Activated naive CD8-positive, alpha-beta T cell (primary cell): ENCODE data around the gene FYB2.

Experiments
- H3K27ac Mint-ChIP-seq: one replicate; pipeline ENCODE4 v1.8.0; 2021; ENCODE audit warnings: mixed read lengths
- H3K27me3 Mint-ChIP-seq: one replicate; pipeline ENCODE4 v1.8.0; 2021; ENCODE audit warnings: mixed read lengths
- H3K36me3 Mint-ChIP-seq: one replicate; pipeline ENCODE4 v1.8.0; 2021; ENCODE audit warnings: mixed read lengths
- H3K4me1 Mint-ChIP-seq: one replicate; pipeline ENCODE4 v1.8.0; 2021; ENCODE audit warnings: low read depth, mixed read lengths
- H3K4me3 Mint-ChIP-seq: one replicate; pipeline ENCODE4 v1.8.0; 2021; ENCODE audit warnings: mild to moderate bottlenecking, mixed read lengths
- H3K9me3 Mint-ChIP-seq: one replicate; pipeline ENCODE4 v1.8.0; 2021; ENCODE audit warnings: low read depth, mixed read lengths

Gene FYB2

DNA sequence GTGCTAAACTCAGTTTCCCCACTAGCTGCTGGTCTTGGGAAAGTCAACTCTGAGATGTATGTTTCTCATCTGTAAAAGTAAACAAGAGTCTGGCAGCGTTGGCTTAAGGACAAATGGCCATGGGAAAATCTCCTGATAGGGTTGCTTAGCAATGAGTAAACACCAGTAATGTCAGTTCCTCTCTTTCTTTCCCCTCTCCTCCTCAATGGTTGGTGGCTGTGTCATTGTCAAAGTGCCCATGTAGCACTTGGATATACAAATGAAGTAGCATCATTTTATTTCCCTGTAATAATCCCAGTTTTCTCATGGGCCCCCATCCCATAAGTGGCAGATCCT is 2.2 kb upstream of the FYB2 start:
- H3K9me3 Mint-ChIP-seq, result no peaks in the 10 kb centered on the region
- H3K4me1 Mint-ChIP-seq, result no peaks in the 10 kb centered on the region
- no peak overlapping the region for H3K4me3 Mint-ChIP-seq
- no peak overlapping the region for H3K27ac Mint-ChIP-seq
- peaks cover 13% of the 10 kb centered on the region for H3K27me3 Mint-ChIP-seq
- no peaks in the 10 kb centered on the region for H3K36me3 Mint-ChIP-seq

DNA sequence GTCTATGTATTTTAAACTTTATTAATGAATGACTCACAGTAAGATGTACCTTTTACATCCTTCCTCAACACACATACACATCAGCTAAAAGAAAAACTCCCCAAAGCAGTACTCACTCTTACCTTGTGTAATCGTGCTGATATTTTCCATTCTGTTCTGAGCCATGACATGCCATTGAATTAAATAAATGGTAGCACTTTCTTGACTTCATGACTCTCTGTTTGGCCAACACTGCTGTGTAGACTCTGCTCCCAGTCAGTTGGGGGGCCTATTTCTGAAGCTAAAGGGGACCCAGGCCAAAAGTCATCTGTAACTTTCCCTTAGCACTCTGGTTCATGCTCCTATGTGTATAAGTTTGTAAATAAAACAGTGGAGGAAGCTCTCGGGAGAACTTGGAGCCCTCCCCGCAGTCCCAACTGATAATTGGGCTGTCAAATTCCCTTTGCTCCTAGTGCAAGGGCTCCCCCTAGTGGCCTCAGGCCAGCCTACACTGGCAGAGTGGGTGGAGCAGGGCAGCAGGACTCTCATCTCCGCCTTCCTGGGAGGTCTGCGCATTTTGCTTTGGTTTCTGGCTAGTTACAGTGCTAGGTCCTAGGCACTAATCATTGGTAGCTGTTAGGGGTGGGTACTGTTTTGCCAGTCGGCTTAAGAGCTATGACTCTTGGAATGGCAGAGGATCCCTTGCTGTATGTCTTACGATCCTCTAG is 1.7 kb upstream of the FYB2 start:
- peaks cover 11% of the 10 kb centered on the region for H3K27me3 Mint-ChIP-seq
- no peaks in the 10 kb centered on the region for H3K9me3 Mint-ChIP-seq
- H3K36me3 Mint-ChIP-seq, result no peaks in the 10 kb centered on the region
- no peak overlapping the region for H3K4me3 Mint-ChIP-seq
- no peak overlapping the region for H3K27ac Mint-ChIP-seq
- H3K4me1 Mint-ChIP-seq, result no peaks in the 10 kb centered on the region

DNA sequence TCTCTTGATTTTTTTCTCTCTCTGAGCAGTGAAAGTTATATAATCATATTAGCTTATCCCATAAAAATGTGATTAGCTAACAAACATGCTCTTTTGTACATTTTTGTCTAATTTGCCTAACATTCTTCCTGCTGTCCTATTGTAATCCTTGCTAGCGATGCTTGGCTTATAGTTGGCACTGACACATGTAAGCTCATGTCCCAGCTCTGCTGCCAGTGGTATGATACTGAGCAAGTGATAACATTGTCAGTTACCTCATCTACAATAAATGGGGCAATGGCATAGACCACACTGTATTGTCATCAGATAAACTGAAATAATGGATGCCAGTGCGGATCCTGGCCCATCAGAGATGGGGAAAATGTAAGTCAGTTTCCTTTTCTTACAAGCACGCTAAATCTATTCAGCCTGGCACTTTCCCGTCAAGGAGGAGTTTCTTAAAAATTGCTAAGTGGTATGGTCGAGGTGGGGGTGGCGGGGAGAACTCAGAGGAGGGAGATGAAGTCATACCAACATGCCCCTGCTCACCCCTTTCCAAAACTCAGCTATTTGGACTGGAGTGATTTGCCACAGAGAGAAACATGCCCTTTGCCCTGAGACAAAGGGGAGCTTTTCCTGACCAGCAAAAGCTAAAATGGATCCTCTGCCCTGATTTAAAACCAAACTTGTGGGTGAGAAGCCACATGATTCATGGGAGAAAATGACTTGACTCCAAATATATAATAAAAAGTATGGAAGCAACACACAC is 1.3 kb downstream of the FYB2 start:
- Mint-ChIP-seq H3K4me3 (no peak overlapping the region), H3K4me1 (no peaks in the 10 kb centered on the region), H3K36me3 (no peaks in the 10 kb centered on the region), H3K9me3 (no peaks in the 10 kb centered on the region), H3K27ac (no peak overlapping the region), H3K27me3 (peaks cover 10% of the 10 kb centered on the region)

DNA sequence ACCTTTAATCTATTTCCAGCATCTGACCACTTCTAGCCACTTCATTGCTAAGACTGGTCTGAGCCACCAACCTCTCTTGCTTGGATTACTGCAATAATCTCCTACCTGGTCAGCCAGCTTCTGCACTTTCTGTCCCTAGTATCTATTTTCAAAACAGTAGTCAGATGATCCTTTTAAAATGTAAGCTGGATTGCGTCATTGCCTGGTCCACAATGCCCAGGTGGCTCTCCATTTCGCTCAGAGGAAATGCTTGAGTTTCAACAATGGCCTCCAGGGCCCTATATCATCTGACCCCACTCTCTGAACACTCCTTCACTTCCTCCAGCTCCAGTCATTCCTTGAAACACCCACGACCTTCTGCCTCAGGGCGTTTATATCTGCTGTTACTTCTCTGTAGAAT is 2.3 kb downstream of the FYB2 start:
- H3K27me3 Mint-ChIP-seq, result peaks cover 14% of the 10 kb centered on the region
- no peak overlapping the region for H3K4me3 Mint-ChIP-seq
- no peaks in the 10 kb centered on the region for H3K9me3 Mint-ChIP-seq
- H3K4me1 Mint-ChIP-seq, result no peaks in the 10 kb centered on the region
- no peaks in the 10 kb centered on the region for H3K36me3 Mint-ChIP-seq
- no peak overlapping the region for H3K27ac Mint-ChIP-seq

DNA sequence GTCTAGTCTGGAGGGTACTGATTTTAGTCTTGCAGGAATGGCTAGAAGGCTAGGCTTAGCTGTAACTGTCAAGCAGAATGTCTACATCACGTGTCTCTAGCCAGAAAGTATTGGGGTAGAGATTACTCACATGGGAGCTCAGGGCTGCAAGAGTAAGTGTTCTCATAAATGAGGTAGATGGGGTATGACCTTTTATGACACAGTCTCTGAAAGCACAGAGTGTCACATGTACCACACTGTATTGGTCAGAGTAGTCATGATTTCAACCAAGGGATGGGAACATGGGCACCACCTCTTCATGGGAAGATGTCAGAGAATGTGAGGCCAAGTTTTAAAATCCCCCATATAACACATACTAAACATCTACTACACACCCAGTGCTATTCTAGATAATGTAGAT is 2.9 kb downstream of the FYB2 start:
- H3K36me3 Mint-ChIP-seq, result no peaks in the 10 kb centered on the region
- no peak overlapping the region for H3K27ac Mint-ChIP-seq
- H3K4me3 Mint-ChIP-seq, result no peak overlapping the region
- H3K27me3 Mint-ChIP-seq, result peaks cover 12% of the 10 kb centered on the region
- H3K4me1 Mint-ChIP-seq, result no peaks in the 10 kb centered on the region
- H3K9me3 Mint-ChIP-seq, result no peaks in the 10 kb centered on the region

DNA sequence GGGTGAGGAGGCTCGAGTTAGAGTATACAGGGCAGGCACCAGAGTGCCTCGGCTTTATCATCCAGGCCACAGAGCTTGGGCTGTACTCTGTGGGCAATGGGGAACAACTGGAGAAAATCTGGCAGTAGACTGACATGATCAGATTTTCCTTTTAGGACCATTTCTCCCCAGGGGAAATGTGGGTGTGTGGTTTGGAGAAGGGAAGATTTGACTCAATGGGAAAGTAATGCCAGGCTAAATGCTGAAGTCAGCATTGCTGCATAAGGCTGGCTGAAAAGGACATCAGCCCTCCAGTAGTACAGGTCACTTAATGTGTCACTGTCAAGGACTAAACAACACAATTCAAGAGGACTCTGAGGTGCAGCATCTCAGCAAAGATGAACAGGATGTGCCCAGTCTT is 5.0 kb downstream of the FYB2 start:
- no peak overlapping the region for H3K4me3 Mint-ChIP-seq
- peaks cover 13% of the 10 kb centered on the region for H3K27me3 Mint-ChIP-seq
- no peaks in the 10 kb centered on the region for H3K36me3 Mint-ChIP-seq
- H3K4me1 Mint-ChIP-seq, result no peaks in the 10 kb centered on the region
- no peak overlapping the region for H3K27ac Mint-ChIP-seq
- no peaks in the 10 kb centered on the region for H3K9me3 Mint-ChIP-seq

DNA sequence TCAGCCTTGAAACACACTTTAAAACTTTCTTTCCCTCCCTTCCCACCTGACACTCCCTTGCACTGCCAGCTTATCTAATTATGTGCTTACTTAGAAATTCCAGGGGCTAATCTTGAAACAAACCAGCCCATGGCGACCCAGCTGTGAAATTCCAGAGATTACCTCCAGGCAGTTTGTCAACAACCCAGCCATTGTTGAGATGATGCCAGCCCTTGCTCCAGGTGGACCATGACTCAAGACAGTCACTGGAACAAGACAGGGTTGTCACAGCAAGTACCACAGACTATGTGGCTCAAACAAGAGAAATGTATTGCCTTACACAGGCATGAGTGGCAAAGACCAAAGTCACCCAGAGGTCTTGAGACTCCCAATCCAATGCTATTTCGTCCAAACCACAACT is 7.9 kb downstream of the FYB2 start:
- Mint-ChIP-seq H3K9me3 (no peaks in the 10 kb centered on the region), H3K4me1 (no peaks in the 10 kb centered on the region), H3K36me3 (no peaks in the 10 kb centered on the region), H3K4me3 (no peak overlapping the region), H3K27me3 (peaks cover 10% of the 10 kb centered on the region), H3K27ac (no peak overlapping the region)

DNA sequence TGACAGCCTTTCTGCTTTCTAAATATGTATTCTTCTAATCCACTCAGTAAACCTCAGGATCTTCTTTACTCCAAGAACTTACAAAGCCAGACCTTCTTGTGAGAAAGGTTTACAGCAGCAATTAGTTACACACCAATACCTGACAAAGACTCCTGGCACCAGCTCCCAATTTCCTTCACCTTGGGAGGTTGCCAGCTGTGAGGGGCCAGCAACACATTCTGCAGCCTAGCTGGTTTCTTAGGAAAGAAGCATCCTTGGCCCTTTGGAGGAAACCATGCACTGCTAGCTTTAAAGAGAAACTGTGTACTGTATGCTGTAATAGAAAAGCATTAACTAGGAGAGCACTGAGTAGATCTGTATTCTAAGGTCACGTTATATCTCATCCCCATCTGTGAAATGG is 10.8 kb downstream of the FYB2 start:
- no peaks in the 10 kb centered on the region for H3K36me3 Mint-ChIP-seq
- H3K27me3 Mint-ChIP-seq, result peaks cover 12% of the 10 kb centered on the region
- no peak overlapping the region for H3K4me3 Mint-ChIP-seq
- H3K9me3 Mint-ChIP-seq, result no peaks in the 10 kb centered on the region
- no peaks in the 10 kb centered on the region for H3K4me1 Mint-ChIP-seq
- H3K27ac Mint-ChIP-seq, result no peak overlapping the region

DNA sequence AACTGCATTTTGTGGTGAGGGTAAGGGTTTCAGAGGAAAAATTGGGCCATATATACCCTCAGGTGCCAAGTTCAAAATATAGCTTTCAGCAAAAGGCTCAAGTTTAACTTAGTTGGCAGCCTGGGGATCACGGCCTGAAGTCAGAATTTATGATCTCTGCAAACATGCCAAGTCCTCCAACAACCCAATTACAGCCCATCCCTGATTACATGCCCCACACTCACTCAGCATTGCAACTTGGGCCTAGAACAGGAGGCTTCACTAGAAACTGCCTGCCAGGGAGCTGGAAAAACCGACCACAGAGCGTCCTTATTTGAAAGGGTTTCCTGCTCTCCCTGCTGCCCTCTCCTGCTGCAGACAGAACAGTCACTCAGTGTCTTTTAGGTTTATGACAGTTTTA is 12.4 kb downstream of the FYB2 start:
- Mint-ChIP-seq H3K4me3 (no peak overlapping the region), H3K4me1 (no peaks in the 10 kb centered on the region), H3K9me3 (no peaks in the 10 kb centered on the region), H3K27me3 (peaks cover 6% of the 10 kb centered on the region), H3K27ac (no peak overlapping the region), H3K36me3 (no peaks in the 10 kb centered on the region)

DNA sequence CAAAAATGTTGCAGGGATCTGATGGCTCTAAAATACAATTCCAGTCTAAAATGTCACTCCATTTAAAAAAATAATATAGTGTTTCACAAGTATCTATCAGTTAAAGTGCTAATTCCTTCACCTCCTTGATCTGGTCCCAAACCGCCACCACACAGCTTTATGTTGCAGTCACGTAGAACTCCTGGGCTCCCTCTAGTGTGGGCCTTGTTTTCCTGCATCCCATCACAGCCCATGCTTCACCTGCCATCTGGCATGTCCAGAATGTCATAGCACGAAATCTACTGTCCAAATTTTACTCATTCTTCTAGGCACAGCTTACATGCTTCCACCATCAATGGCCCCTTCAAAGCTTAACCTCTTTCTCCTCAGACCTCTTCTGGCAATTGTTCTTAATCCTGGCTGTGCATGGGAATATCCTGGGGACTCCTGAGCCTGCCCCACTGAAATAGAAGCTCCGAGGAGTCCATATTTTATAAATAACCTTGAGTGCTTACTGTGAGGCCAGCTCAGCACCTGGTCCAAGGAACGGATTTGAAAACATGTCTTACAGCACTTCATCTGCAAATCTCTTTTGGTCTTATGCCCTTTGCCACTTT is 15.5 kb downstream of the FYB2 start:
- no peaks in the 10 kb centered on the region for H3K4me1 Mint-ChIP-seq
- H3K9me3 Mint-ChIP-seq, result no peaks in the 10 kb centered on the region
- no peak overlapping the region for H3K4me3 Mint-ChIP-seq
- no peaks in the 10 kb centered on the region for H3K36me3 Mint-ChIP-seq
- H3K27me3 Mint-ChIP-seq, result peaks cover 5% of the 10 kb centered on the region
- H3K27ac Mint-ChIP-seq, result no peak overlapping the region

DNA sequence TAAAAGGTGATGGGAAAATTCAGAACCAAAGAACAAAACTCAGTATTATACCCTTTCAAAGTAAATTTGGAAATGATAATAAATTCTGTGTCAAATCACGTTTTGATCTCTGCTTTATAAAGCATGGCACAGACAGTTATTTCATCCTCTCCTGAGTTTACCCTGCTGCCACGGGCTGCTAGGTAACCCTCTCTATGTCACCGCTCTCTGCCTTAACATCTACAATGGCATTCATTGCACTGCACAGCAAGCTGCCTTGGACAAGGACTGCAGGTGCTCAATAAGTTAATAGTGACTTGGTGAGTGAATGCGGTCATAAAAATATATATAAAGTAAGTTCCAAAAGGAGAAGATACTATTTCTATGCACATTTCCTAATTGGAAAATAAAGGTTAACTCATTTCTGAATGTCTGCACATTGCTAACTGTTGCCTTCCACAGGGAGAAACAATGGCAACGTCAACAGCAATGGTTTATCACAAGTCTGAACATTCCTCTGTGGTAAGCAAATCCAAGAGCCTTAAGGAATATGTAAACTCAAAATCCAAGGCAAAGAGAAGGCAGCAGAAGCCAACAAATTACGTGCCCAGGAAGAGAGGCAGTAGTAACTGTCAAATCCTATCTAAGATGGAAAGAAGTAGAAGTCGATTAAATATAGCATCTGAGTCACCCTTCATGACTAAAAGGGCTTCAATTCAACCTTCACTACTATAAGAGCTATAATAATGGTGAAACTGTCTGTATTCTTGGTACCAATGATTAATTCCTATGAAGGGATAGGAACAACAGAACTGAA is 19.4 kb downstream of the FYB2 start:
- no peaks in the 10 kb centered on the region for H3K36me3 Mint-ChIP-seq
- no peaks in the 10 kb centered on the region for H3K4me1 Mint-ChIP-seq
- H3K4me3 Mint-ChIP-seq, result no peak overlapping the region
- H3K27ac Mint-ChIP-seq, result no peak overlapping the region
- peaks cover 1% of the 10 kb centered on the region for H3K27me3 Mint-ChIP-seq
- H3K9me3 Mint-ChIP-seq, result no peaks in the 10 kb centered on the region

DNA sequence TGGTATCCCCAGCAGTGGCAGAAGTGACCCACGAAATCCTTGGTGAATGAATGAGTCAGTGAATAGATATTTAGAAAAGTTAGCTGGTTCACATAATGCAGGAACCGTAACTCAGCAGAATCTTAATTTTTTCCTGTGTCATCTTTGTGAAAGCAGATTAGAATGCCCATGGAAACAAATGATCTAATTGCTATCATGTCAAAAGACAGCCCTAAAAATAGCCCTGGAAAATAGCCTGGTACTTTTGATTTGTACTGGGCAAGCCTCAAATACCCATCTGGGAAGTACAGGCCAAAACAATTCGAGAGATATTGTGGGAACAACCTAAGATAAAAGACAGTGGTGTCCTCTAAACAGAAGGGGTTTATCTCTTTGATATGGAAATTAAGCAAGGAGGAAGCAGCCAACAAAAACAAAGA is 21.1 kb downstream of the FYB2 start:
- no peak overlapping the region for H3K4me3 Mint-ChIP-seq
- peaks cover 3% of the 10 kb centered on the region for H3K27me3 Mint-ChIP-seq
- H3K4me1 Mint-ChIP-seq, result no peaks in the 10 kb centered on the region
- H3K27ac Mint-ChIP-seq, result no peak overlapping the region
- no peaks in the 10 kb centered on the region for H3K36me3 Mint-ChIP-seq
- H3K9me3 Mint-ChIP-seq, result no peaks in the 10 kb centered on the region

DNA sequence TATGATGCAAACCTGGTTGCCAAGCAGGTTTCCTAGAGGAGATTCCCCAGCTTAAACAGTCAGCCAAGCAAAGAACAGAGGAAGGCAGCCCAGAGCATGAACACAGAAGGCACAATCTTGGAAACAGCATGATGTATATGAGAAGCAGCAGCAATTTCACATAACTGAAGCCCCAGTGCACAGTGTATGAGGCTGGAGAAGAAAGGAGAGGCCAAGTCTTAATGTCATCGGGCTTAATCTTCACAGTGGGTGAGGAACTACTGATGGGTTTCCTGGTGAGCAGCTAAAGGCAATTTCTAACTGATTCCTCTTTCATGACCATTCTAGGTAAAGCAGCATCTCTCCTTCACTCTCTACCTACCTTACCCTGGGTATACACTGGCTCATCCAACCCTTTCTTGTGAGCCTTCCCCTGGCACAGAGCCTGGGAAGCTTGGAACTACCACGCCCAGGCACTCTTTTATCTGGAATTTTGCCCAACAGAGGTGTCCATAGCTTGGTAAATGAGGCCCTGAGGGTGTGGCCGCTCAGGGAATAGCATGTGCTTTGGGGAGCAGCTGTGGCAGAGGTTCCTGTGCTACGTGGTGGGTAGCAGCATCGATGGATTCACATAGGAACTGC is 22.0 kb downstream of the FYB2 start:
- no peak overlapping the region for H3K4me3 Mint-ChIP-seq
- no peaks in the 10 kb centered on the region for H3K9me3 Mint-ChIP-seq
- H3K36me3 Mint-ChIP-seq, result no peaks in the 10 kb centered on the region
- H3K4me1 Mint-ChIP-seq, result no peaks in the 10 kb centered on the region
- peaks cover 3% of the 10 kb centered on the region for H3K27me3 Mint-ChIP-seq
- no peak overlapping the region for H3K27ac Mint-ChIP-seq

DNA sequence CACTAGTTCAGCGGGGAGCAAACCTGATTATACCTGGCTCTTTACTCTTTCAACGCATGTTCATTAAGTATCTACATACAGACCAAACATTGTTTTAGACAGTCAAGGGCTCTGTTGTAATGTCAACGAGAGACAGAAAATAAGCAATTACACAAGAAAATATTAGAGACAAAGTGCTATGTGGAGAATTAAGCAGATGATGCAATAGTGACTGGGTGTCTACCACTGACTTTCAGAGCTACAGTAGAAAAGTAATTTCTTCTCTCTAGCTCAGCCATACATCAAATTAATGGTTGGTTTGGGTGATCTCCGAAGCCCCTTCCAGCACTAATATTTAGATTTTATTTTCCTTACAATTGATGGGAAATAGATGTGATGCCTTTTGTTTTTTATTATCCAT is 23.3 kb downstream of the FYB2 start:
- H3K4me1 Mint-ChIP-seq, result no peaks in the 10 kb centered on the region
- no peaks in the 10 kb centered on the region for H3K9me3 Mint-ChIP-seq
- H3K4me3 Mint-ChIP-seq, result no peak overlapping the region
- H3K27me3 Mint-ChIP-seq, result peaks cover 3% of the 10 kb centered on the region
- H3K36me3 Mint-ChIP-seq, result no peaks in the 10 kb centered on the region
- no peak overlapping the region for H3K27ac Mint-ChIP-seq

DNA sequence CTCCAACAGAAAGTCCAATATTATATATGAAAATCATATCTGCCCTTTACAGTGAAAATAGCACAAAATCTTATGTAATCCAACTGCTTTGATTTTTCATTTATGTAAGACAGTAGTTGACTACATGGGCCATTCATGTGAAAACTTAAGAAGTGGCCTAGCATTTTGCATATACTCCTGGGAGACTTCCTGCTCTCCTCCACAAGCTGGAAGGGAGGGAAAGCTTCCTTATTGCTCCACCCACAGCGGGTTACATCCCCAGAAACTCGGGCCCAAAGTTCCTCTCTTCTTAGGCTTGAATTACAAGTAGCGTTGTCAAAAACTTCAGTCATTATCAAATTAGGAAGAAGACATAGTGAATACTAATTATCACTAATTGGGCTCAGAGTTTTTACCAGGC is 29.2 kb downstream of the FYB2 start:
- Mint-ChIP-seq H3K4me3 (no peak overlapping the region), H3K9me3 (no peaks in the 10 kb centered on the region), H3K27me3 (peaks cover 7% of the 10 kb centered on the region), H3K4me1 (no peaks in the 10 kb centered on the region), H3K36me3 (no peaks in the 10 kb centered on the region), H3K27ac (no peak overlapping the region)
